Stimulated activated CD4-positive, alpha-beta T cell treated with anti-CD3 and anti-CD28 coated beads, TNF-alpha, amount 100 ng/mL, for 24 hours (primary cell): ENCODE measurements around the gene GPR21.

Experiments used
- DNase-seq, 3 experiments: peaks; one replicate each; pipeline ENCODE4 v3.0.0-alpha.2; 2020; ENCODE audit warnings: low read depth in 3 of 3

The GPR21 gene

DNA sequence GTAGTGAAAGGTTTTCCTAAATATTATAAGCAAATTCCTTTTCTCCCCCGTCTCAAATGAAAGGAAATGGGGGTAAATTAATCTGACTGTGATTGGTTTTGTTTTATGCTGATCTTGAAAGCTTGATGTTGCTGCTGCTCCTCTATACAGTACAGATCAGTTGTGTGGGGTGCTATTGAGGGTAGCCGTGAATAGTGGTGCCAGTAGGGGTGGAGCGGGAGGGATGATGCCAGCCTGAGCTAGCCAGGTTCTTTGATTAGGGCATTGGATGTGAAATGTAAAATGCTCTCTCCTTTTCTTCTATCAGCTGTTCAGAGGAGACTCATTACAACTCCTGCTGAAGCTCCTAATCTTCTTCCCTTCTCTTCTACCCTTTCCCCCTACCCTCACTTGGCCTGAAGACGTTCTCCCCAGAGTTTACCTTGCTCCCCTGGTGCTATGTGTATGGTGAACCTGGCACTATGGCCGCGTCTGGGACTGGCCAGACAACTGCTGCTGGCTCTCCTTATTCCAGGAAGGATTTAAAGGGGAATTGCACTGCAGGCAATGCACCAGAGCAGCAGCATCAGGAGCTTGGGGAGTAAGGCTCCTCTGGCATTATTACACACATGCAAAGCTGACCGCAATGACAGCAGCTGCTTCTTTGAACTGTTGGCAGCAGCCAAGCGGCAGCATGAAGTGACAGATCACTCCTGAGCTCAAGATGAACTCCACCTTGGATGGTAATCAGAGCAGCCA is 566 bp downstream of the GPR21 start:
- DNase-seq, result no peak

- DNase-seq, result no peak
These were observed 1.5 kb downstream of the GPR21 start for GRCh38 chr9:123034881-123035510.

DNA sequence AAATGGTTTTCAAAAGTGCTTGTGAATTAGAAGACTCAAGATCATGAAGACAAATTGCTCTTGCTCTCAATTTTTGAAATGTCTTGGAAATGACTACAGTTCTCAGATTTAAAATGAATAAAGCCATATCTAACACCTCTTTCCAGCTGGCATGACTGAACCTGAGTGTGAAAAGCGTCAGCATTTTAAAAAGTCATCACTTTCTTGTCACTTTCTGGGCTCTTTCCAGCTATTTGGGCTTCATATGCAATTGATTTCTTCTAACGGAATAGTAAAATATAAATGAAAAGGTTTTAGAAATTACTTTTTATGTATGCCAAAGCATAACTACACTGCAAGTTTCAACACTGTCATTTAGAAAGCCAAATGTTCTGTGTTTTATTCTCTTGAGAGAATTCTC is 2.3 kb downstream of the GPR21 start:
- DNase-seq, result no peak

- DNase-seq, result no peak
These were observed 3.6 kb downstream of the GPR21 start for GRCh38 chr9:123036893-123037545.

DNA sequence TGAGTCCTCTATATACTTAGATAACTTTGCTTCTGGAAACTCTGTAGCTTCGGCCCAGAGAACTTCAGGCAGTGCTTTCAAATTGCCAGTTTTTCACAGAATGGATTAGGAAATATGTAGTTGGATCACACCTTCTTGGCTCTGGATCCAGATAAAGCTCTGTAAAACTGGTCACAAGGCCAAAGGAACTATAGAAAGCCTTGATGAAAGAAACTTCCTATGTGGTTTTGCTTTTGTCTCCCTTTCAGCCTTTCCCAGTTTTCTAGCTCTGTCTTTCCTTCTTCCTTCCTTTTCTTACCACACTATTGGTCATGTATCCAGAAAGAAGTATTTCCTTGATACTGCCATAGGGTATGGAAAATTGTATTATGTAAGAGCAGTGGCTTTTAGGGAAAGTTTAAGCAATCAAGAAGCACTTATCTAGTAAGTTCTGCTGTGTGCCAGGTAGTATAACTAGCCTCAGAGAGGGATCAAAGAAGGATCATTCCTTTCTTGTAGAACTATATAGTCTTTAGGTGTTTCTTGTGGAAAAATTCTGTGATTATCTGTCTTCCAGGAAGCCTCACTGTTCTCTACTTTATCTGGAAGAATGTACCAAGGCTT is 6.3 kb downstream of the GPR21 start:
- DNase-seq, result no peak

GRCh38 chr9:123040801-123041200 is 7.3 kb downstream of the GPR21 start:
- DNase-seq, result no peak

DNA sequence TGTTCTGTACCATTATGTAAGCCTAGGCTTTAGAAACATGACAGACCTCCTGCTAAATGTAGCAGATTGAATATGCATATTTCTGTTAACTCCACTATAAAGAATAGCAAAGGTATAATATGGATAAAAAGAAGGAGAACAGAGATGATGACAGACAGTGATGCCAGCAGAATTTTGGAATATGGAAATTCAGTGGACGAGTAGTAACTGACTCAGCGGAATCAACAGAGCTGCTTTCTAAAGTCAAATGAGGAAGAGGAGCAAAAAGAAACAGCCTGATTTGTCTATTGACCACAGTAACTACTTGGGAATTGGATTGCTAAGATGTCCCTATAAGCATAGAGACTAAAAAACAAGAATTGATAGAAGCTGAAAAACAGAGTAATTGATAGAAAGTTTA is 8.0 kb downstream of the GPR21 start:
- no peak for DNase-seq

DNA sequence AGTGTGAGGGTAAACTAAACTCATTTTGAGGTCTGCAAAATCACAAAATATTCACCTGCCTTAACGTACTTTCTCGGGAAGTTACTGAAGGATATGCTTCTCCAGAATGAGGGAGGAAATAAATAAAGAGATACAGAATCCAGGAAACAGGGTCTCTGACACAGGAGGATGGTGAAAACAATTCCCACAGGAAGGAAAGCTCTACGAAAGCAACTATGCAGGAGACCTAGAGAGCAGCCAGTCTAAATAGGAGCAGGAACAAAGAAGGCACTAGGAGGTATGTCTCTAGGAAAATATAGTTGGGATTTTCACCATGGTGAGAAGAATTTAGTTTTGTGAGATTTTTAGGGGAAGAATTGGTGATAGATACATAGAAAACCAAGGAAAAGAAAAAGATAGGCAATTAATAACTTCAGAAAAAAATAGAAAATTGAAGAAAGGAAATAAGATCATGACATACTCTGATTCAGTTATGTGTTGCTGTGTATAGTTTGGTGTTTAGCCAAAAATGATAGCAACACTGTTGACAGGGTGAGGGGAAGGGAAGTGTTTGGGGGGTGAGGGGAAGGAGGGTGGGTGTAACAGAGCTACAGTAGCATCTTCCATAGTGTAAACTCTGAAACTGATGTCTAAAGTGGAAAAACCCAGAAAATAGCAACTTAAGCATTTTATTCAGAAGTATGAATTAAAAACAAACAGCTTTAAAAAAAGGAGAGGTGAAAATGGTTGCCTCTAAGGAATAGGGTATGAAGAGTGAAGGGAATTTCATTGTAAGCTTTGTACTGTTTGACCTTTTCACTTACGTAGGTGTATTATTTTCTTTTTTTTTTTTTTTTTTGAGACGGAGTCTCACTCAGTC is 9.8 kb downstream of the GPR21 start:
- DNase-seq, result no peak

DNA sequence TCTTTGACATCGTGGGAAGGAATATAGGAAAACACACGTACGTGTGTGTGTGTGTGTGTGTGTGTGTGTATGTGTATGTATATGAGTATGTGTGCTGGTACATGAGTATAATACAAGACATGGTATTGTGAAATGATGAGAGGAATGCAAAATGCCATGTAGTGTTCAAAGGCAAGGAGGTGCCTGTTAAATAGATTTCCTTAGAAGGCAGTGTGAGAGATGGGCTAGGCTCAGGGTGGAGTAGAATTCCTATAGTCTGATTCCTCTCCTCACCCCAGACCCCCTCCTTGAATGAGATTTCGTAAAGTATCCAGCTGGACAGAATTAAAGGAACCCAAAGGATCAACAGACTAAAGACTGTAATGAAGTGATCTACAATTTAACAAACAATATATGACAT is 11.1 kb downstream of the GPR21 start:
- no peak for DNase-seq

DNA sequence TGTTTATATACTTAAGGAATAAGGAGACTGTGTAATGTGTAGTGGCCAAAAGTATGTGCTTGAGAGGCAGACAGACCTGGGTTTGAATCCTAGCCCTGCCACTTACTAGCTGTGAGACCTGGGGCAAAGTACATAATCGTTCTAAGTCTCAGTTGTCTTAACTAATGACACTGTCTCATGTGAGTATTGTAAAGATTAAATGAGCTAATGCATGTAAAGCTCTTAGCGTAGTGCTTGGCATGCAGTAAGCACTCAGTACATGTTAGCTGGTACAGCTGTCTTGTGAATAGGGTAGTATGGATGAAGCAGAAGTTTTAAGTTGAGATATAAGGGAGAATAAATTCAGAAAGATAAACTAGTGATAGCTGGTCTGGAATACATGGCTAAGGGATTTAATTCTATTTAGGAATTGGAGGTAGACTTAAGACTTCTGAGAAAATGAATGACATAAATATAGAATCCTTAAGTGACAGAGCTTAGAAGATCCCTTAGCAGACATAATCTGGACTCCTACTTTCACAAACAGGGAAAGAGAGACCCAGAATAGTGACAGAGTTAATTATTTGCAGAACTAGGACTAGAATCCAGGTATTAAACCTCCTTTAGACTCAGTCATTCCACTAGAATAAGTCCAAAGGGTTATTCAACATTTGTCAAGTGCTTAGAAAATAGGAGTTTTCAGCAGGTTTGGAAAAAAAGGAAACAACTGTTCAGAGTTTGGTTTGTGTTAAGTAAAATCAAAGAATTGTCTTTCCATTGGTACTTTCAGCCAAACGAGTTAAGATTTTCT is 13.1 kb downstream of the GPR21 start:
- no peak for DNase-seq

GRCh38 chr9:123048748-123049147 is 15.3 kb downstream of the GPR21 start:
- no peak for DNase-seq

DNA sequence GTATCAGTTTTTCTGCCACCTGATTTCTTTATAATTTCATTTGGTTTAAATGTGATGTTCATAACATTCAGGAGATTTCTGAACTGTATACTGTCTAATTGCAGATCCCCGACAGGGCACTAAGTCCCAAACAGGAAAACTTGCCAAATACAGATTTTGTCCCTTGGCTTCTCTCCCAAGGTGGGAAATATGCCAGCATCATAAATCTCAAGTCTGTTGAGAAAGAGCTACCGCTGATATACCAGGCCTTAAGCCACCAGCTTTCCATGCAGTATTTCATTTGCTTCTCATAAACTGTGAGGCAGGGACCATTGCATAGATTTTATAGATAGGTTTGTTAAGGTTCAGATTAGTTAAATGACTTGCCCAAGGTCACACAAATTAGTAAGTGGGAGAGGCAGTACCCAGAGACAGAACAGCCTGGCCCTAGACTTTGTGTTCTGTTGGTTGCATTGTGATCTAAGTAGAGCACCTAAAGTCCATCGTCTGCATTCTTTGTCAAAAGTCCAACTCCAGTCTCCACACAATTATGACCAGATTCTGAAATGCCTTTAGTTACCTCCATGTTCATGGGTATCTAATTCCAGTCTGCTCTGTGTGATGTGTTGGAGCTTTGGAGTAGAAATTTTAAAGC is 16.2 kb downstream of the GPR21 start:
- no peak for DNase-seq

- DNase-seq, result no peak
These were observed 19.6 kb downstream of the GPR21 start for GRCh38 chr9:123053046-123053445.

DNA sequence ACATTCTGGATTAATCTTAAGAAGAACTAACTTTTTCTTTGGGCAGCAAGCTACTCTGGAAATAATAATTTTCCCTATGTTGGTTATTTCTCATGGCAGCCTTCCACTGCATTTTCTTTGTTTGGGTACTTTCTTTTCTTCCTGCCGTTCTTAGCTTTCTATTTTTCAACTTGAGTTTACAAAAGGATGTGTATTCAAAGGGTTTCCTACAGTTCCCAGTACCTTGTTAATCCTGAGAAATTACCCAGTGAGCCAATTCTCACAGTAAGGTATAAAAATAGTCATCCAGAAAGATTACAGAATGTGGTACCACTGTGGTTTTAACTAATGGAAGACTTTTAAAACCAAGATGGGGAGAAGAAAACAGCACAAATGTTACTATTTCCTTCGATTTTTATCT is 20.2 kb downstream of the GPR21 start:
- DNase-seq, result no peak

GRCh38 chr9:123058834-123059233 is 25.4 kb downstream of the GPR21 start:
- DNase-seq, result no peak

DNA sequence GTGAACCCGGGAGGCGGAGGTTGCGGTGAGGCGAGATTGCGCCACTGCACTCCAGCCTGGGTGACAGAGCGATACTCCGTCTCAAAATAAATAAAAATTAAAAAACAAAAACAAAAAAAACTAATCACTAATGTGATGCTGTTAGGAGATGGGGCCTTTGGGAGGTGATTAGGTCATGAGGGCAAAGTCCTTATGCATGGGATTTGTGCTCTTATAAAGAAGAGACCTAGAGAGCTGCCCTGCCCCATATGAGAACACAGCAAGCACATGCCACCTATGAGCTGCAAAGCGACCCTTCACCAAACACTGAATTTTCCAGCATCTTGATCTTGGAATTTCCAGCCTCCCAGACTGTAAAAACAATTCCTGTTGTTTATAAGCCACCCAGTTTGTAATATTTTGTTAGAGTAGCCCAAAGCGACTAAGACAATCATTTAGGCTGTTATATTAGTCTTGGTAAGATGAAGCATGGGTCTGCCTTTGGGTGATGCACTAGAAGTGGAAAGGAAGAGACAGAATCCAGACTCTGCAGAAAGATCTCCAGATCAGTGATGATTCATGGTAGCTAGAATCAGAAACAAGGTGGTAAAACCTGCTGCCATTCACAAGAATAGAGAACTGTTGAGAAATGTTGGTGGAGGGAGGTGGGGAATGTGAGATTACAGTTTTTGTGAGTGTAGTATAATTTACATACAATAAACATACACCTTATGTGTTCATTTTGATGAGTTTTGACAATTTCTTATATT is 26.2 kb downstream of the GPR21 start:
- no peak for DNase-seq

DNA sequence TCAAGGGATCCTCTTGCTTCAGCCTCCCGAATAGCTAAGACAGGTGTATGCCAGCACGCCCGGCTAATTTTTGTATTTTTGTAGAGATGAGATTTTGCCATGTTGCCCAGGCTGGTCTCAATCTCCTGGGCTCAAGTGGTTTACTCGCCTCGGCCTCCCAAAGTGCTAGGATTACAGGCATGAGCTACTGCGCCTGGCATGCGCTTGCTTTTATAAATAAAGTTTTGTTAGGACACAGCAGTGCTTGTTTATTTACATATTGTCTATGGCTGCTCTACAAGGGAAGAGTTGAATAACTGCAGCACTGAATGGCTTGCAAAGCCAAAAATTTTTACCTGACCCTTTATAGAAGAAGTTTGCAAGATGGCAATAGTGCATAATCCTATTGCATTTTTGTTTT is 27.7 kb downstream of the GPR21 start:
- no peak for DNase-seq

DNA sequence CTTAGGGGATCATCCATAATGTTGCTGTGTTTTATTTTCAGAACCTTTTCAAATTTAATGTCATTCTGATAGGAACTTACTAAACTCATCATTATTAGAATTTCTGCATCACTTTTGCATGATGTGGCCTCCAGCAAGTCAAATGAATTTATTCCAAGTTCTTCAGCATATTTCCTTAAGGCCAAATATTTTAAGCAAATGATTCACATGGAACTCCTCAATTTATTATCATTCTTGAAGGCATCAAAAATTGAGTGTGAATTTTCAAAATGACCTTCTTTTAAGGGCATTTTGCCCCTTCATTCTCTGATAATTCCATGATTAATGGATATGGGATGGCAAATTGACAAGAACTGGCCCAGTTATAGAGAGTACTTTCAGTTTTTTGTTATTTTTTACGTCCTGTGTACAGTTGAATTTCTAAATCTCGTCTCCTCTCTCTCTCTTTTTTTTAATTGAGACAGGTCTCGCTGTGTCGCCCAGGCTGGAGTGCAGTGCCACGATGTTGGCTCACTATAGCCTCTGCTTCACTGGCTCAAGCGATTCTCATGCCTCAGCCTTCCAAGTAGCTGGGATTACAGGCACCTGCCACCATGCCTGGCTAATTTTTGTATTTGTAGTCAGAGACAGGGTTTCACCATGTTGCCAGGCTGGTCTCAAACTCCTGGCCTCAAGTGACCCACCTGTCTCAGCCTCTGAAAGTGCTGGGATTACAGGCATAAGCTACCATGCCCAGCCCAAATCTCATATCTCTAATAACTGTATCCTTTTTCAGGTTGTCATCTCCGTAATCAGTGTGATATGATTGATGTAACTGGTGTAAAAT is 29.1 kb downstream of the GPR21 start:
- no peak for DNase-seq

- DNase-seq, result no peak
These were observed 29.7 kb downstream of the GPR21 start for GRCh38 chr9:123063177-123063598.
